Left cardiac atrium (tissue), 4 donors: ENCODE data around the gene LHPP. TPM values are rescaled to one million over a fixed set of nuclear protein-coding genes. Genes with fewer than 3 reads are reported as not detected.
"Not testable (repeated sequence)": the region's sequence is repeated elsewhere in the genome, so short reads cannot be mapped to it uniquely, and the experiment has no call there.

Experiments used
- ATAC-seq, 2 donors: fragments of 200-7000 bp; cut with Tn5 transposase; one replicate each; pipeline ENCODE4 v1.9.1; 2020; ENCODE audit warnings: mild to moderate bottlenecking in 2 of 2, moderate library complexity in 2 of 2
- DNase-seq: peaks from one replicate; pipeline ENCODE4 v3.0.0-alpha.2; 2020
- intact Hi-C, 2 donors: fragments of 100-400 bp; cut with DNase I; formaldehyde crosslinking; loops; one replicate each; pipeline versions ENCODE4 v1.14.1 to v1.15.1; 2022 to 2023
- total RNA-seq, 2 donors: library from RNA; stranded (reverse); fragmentation: NEBNext Ultra II Directional; extraction: Animal tissue kit (Norgen Biotek cat#: 25700); gene quantifications; one replicate each; pipeline ENCODE4 v1.2.1, GENCODE V29; 2021
- donor health status: DM: no; HTN: yes; CAD: no.
- donor health status: DM: no; HTN: yes; CAD: no; lungs with severe emphysema.
- donor health status: DM: yes; HTN: yes; CAD: no.
- donor health status: Dilated cardiomyopathy.

The LHPP gene
- total RNA-seq, 2 donors from 2014 or later, result 11.6 to 16.4 TPM

- intact Hi-C loops, result loop anchor here in 1 of 2 donors (5.0 to 10.0 kb wide), 2 partner anchors 82 to 204 kb away; no protein-coding TSS in a partner anchor
- DNase-seq, result no peak
These were observed 81.5 kb downstream of the LHPP start for GRCh38 chr10:124543146-124543545.

GRCh38 chr10:124543971-124544370 lies 82.3 kb downstream of the LHPP start:
- intact Hi-C loops, result loop anchor here in 1 of 2 donors (5.0 to 10.0 kb wide), 2 partner anchors 81 to 203 kb away; no protein-coding TSS in a partner anchor
- ATAC-seq (no peak), DNase-seq (no peak)

More at GRCh38 chr10:124543146-124543545, 81.5 kb downstream of the LHPP start:
- no peak for ATAC-seq

GRCh38 chr10:124544711-124545110 lies 83.1 kb downstream of the LHPP start:
- intact Hi-C loops, result loop anchor here in 1 of 2 donors (5.0 to 10.0 kb wide), 2 partner anchors 80 to 203 kb away; no protein-coding TSS in a partner anchor
- DNase-seq (no peak), ATAC-seq (no peak)

- intact Hi-C loops, result loop anchor here in 1 of 2 donors (10.0 kb wide), 1 partner anchor 79 kb away; no protein-coding TSS in a partner anchor
- DNase-seq (no peak), ATAC-seq (no peak)
These were observed 83.9 kb downstream of the LHPP start for GRCh38 chr10:124545351-124546054.

- DNase-seq (no peak), ATAC-seq (peak in 1 of 2 donors; percentile 38)
- intact Hi-C loops, result loop anchor here in 1 of 2 donors (10.0 kb wide), 1 partner anchor 79 kb away; no protein-coding TSS in a partner anchor
These were observed 84.4 kb downstream of the LHPP start for GRCh38 chr10:124546055-124546369.

- intact Hi-C loops, result loop anchor here in 1 of 2 donors (10.0 kb wide), 1 partner anchor 78 kb away; no protein-coding TSS in a partner anchor
- no peak for ATAC-seq
- DNase-seq, result no peak
These were observed 85.5 kb downstream of the LHPP start for GRCh38 chr10:124546957-124547646.

- intact Hi-C loops, result loop anchor here in 1 of 2 donors (10.0 kb wide), 1 partner anchor 77 kb away; no protein-coding TSS in a partner anchor
- DNase-seq, result no peak
- ATAC-seq, result peak; percentile 5 to 29
These were observed 86.1 kb downstream of the LHPP start for GRCh38 chr10:124547647-124548168.

- intact Hi-C loops, result loop anchor here in 1 of 2 donors (10.0 kb wide), 1 partner anchor 76 kb away; no protein-coding TSS in a partner anchor
- not testable (repeated sequence) for ATAC-seq, DNase-seq
These were observed 87.5 kb downstream of the LHPP start for GRCh38 chr10:124549171-124549570.

GRCh38 chr10:124550293-124551034 lies 88.8 kb downstream of the LHPP start:
- DNase-seq (no peak), ATAC-seq (no peak)
- intact Hi-C loops, result no loop called here

- no peak for DNase-seq
- intact Hi-C loops, result no loop called here
- ATAC-seq, result no peak
These were observed 89.5 kb downstream of the LHPP start for GRCh38 chr10:124551097-124551496.

GRCh38 chr10:124551755-124552154 lies 90.1 kb downstream of the LHPP start:
- intact Hi-C loops, result no loop called here
- DNase-seq (no peak), ATAC-seq (no peak)

GRCh38 chr10:124552691-124553276 lies 91.2 kb downstream of the LHPP start:
- intact Hi-C loops, result no loop called here
- DNase-seq, result no peak
- no peak for ATAC-seq

- no peak for ATAC-seq
These were observed 92.6 kb downstream of the LHPP start for GRCh38 chr10:124554085-124554858.

GRCh38 chr10:124557167-124557566 lies 95.5 kb downstream of the LHPP start:
- intact Hi-C loops, result no loop called here
- DNase-seq (no peak), ATAC-seq (no peak)

More at GRCh38 chr10:124554085-124554858, 92.6 kb downstream of the LHPP start:
- intact Hi-C loops, result no loop called here
- DNase-seq, result no peak

- ATAC-seq, result peak in 1 of 2 donors; percentile 41
- DNase-seq, result peak; percentile 16
- intact Hi-C loops, result no loop called here
These were observed 96.2 kb downstream of the LHPP start for GRCh38 chr10:124557648-124558338.

- DNase-seq (peak; percentile 9), ATAC-seq (peak in 1 of 2 donors; percentile 11)
- intact Hi-C loops, result no loop called here
These were observed 97.0 kb downstream of the LHPP start for GRCh38 chr10:124558339-124559321.
